Stimulated activated CD4-positive, alpha-beta T cell treated with anti-CD3 and anti-CD28 coated beads, Interleukin-1b, Interleukin-23, amount 100 ng/mL, for 4 hours (primary cell): ENCODE results near the gene DOK3.

Source experiments
- DNase-seq, 2 donors: peaks; one replicate each; pipeline ENCODE4 v3.0.0-alpha.2; 2020; ENCODE audit warnings: low read depth in 2 of 2

The DOK3 gene

DNA sequence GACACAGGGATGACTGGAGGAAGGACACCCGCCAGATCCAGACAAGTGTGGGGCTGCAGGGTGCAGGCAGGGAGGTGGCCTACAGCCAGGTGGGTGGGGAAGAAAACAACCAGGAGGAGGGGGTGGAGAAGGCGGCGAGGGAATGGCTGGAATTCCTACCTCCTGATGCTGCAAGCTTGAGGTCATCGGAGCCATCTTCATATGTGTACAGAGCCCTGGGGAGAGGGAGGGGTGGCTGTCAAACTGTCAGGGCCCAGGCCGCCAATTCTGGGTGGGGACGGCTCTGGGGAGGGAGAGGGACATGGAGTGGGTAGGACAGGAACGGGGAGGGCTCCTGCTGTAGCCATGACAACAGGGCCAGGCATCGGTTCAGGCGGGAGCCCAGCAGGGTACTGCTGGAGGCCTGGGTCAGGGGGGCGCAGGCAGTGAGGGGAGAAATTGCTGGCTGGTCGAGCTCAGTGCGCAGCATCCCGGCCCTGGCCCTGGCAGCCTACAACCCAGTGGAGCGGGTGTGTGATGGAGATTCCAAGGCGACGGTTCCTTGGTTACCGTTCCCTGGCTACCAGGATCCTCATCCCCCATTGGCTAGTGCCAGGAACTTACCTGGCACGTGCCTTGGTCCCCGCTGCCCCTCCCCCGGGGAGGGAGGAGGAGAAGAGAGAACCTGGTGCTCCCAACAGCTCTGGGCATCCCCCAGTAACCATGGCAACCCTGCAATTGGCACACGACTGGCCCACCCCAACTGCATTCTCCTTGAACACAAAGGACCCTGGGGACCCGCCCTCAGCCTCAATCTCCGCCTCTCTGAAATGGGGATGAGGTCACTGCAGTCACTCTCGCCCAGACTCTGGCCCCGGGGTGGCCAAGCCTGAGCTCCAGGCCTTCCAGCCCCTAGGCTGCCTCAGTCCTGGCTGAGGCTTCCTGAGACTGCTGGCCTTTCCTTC lies 40.7 kb downstream of the DOK3 start:
- no peak for DNase-seq

- no peak for DNase-seq
These were observed 41.3 kb downstream of the DOK3 start for GRCh38 chr5:177468329-177468684.

GRCh38 chr5:177467436-177467835 lies 42.2 kb downstream of the DOK3 start:
- no peak for DNase-seq

DNA sequence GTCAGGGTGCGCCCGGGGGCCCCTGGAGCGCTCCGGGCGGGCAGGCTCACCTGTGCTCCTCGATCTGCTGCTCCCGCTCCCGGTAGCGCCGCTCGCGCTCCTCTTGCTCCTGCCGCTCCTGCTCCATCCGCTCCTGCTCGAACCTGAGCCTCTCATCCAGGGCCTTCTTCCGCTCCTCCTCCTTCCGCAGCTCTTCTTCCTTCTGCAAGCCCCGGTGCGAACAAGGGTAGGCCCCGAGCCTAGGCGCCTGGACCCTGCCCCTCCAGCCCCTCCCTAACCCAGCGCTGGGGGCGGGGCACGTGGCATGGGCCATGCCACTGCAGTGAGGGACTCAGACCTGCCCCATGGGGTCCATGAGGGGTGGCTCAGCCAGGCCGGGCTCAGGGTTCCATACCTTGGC lies 42.8 kb downstream of the DOK3 start:
- no peak for DNase-seq

GRCh38 chr5:177465044-177465443 lies 44.6 kb downstream of the DOK3 start:
- no peak for DNase-seq

GRCh38 chr5:177462021-177462670 lies 47.5 kb downstream of the DOK3 start:
- no peak for DNase-seq

DNA sequence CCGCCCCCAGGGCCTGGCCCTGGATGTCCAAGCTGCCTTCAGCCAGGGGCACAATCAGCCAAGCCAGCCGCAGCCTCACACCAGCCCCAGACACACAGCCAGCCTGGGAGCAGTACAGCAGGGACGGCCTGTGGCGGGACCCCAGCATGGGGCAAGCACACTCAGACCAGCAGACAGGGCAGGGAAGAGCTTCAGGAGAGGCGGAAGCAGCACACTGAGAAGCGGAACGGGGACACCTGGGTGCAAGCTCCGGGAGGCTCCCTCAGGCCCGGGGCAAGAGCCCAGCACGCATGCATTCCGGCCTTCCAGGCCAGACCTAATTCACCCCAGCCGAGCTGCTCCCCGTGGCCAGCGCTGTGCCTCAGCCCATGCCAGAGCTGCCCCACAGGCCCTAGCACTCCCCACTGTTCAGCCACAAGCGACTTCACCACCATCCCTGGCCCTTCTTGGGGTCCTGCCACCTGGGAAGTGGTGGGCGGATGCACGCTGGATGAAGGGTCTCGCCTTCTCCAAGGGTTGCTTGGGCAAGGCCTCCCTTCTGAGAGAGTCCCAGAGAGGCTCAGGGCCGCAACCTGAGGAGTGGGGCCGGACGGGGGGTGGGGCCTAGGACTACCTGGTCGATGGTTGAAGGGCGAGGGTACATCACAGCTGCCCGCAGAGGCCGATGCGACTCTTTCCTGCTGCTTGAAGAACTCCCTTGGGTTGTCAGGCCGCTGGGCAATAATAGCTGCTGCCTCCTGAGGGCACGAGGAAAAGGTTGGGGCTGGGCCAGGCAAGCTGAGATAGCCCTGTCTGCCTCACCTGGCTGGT lies 49.6 kb downstream of the DOK3 start:
- no peak for DNase-seq

DNA sequence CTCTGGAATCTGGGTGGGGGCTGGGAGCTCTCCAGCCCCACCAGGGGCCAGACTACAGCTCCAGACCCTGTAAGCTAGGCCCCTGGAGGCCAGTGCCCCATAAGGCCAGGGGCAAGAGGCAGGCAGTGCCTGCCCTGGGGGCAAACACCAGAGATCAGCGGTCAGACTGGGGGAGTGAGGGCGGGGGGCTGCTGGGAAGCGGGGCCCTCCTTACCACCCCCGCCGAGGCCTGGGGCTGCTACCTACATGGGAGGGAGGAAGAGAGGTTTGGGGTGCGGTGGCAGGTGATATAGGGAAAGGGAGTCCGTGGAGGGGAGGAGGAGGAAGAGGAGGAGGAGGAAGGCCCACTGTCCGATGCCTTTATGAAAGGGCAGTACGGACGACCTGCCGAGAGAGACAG lies 50.3 kb downstream of the DOK3 start:
- DNase-seq = no peak

DNA sequence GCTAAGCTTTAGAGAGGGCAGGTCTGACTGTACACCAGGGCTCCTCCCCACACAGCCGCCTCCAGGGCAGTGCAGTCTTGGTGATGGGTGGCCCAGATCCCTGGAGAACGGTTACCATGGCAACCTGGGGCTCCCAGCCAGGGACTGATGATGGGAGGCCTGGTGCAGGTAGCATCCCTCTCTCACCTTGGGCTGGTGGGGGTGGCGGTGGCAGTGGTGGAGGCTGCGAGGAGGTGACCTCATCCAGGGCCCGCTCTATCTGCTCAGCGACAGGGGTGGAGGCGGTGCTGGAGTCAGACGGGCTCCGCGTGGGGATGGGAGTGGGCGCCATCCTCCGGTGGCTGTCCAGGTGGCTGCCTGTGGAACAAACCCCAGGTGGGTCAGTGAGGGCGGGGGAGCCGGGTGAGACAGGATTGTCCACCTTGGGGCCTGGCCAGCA lies 50.7 kb downstream of the DOK3 start:
- DNase-seq = no peak

- no peak for DNase-seq
These were observed 51.6 kb downstream of the DOK3 start for GRCh38 chr5:177457852-177458681.

GRCh38 chr5:177456976-177457851 lies 52.4 kb downstream of the DOK3 start:
- DNase-seq = no peak

- DNase-seq = no peak
These were observed 53.0 kb downstream of the DOK3 start for GRCh38 chr5:177456591-177456964.

DNA sequence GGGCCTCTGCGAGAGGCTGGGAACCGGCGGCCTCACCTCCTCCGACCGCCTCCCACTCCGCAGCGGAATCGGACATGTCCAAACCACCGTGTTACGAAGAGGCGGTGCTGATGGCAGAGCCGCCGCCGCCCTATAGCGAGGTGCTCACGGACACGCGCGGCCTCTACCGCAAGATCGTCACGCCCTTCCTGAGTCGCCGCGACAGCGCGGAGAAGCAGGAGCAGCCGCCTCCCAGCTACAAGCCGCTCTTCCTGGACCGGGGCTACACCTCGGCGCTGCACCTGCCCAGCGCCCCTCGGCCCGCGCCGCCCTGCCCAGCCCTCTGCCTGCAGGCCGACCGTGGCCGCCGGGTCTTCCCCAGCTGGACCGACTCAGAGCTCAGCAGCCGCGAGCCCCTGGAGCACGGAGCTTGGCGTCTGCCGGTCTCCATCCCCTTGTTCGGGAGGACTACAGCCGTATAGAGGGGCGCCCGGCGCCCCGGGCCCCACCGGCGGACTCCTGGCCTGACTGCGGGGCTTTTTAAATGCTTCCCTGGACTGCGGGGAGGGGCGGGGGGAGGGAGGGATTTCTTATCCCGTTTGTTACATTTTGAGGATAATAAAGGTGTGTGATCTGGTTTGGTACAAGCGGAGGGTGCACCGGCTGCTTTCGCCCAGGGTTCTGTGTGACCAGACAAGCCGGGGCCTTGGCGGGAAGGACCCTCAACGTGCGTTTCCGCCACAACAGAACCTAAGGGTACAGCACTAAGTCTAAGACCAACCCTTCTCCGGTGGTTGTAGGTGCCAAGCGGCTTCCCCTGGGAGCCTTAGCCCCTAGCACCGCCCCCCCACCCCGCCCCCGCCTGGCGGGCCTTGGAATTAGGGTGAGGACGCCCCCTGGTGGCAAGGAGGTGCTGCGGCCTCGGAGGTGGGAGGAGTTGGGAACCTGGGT lies 53.7 kb downstream of the DOK3 start:
- peak; percentile 98 to 99 for DNase-seq

DNA sequence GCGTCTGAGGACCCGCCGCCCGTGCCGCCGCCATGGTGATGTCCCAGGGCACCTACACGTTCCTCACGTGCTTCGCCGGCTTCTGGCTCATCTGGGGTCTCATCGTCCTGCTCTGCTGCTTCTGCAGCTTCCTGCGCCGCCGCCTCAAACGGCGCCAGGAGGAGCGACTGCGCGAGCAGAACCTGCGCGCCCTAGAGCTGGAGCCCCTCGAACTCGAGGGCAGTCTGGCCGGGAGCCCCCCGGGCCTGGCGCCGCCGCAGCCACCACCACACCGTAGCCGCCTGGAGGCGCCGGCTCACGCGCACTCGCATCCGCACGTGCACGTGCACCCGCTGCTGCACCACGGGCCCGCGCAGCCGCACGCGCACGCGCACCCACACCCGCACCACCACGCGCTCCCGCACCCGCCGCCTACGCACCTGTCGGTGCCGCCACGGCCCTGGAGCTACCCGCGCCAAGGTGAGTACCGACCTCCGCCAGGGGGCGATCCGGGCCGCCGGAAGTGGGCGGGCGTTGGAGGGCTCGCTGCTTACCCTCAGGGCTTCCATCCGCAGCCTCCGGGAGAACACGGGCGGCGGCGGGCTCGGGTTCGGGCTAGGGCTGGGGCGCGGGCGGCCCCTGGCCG lies 54.5 kb downstream of the DOK3 start:
- DNase-seq = peak; percentile 90 to 94

DNA sequence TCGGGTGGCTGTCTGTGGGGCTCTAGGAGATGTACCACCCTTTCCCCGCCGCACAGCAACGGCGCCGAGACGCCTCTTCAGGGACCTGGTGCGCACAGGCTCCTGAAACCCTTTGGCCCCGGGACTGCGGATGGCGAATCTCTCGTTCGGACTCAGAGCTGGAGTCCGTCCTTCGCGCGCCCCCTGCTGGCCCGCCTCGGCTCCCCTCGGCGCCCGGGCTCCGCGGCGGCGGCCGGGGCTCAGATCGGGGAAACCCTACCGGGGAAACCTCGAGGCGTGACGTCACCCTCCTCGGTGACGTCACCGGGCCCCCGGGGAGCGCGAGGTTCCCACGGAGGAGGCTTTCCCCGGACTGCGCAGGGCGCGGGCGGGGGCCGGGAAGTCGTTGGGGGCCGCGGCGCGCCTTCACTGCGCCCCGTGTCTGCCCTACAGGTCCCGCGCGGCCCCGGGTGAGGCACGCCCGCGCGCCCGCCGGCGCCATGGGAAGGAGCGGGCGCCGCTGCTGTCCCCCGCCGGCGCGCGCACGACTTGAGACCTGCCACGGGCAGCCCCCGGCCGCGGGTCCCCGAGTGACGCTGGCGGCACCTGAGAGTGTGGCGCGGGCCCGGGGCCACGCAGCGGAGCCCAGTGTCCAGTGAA lies 55.1 kb downstream of the DOK3 start:
- DNase-seq = peak; percentile 94 to 97

DNA sequence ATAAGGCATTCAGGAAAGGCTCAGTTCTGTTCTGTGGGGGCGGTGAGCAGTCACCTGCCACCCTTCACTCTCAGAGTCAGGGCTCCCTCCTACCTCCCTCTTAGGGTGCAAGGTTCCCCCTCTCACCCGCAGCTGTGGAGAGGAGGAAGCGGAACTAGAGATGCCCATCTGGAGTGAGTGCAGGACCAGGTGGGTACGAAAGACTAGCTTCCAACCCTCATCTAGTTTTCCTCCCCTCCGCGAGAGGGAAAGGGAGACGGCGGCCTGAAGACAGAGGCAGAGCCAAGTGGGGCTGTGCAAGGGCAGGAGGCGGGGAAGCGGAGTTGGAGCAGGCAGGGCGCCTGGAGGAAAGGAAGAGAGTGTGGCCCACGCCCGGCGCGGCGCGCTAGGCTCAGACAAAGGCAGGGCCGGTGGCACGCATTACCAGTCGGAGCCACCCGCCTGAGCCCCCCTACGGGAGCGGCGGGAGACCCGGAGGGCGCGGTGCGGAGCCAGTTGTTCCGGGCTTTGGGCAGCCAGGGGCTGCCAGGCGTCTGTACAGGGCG lies 55.7 kb downstream of the DOK3 start:
- no peak for DNase-seq

DNA sequence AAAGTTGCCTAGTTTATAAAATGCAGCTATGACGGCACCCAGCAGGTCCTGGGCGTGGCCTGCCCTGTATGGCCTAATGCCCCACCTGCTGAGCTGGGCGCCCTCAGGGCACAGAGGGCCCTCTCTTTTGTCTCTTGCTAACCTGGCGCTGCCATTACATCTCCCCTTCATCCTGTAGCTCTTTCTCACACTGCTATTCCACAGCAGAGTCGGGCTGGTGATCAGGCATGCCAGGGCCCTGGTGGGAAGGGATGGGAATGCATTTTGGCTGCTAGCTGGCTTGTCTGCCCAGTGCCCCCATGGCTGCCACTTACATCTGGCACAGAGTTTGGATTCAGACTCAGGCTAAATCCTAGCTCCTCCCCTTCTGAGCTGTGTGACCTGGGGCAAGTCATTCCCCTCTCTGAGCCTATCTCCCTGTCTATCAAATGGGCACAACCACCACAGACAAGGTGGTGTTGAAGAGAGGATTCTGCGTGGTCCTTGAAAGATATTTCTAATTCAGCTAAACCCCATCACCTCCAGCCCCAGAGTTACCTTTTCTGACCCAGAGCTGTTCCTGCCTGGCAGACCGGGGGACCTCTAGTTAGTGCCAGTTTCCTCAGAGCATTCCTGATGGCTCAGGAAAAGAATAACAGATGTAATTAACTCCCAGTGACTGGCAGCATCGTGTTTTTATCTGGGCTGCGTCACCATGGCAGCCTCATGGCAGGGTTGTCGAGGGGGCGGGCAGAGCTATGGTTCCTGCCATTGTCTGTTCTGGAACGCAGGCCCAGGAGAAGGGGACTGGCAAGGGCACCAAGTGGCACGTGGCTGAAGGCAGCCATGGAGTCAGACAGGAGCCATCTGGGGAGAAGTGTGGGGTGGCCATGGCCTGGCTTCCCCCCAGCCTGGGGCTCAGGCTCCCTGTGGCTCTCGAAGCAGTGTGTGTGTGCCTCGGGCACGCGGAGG lies 56.7 kb downstream of the DOK3 start:
- DNase-seq = no peak
